Natural killer cell treated with Interleukin-12 subunit alpha and Interleukin-12 subunit beta and Interleukin-15 and Interleukin-18, amount 100 ng/mL, for 72 hours (primary cell): ENCODE data around the gene BMP7. TPM values are rescaled to one million over a fixed set of nuclear protein-coding genes. Genes with fewer than 3 reads are reported as not detected.

Source experiments
- ATAC-seq, 2 donors: fragments of 150-1000 bp; cut with Tn5 transposase in 1 of 2; sonication (Bioruptor Pico), chemical (Tn5 transposase) in 1 of 2; 2 replicates each; pipeline ENCODE4 v1.10.0; 2021
- DNase-seq: peaks from one replicate; pipeline ENCODE4 v3.0.0; 2022; ENCODE audit warnings: low spot score
- H3K27ac Mint-ChIP-seq, 2 donors: 1 replicate in 1 of 2; 2 replicates in 1 of 2; pipeline ENCODE4 v1.8.0; 2022; ENCODE audit warnings: mixed read lengths in 2 of 2, mild to moderate bottlenecking in 1 of 2, moderate library complexity in 1 of 2
- H3K27me3 Mint-ChIP-seq, 2 donors: 1 replicate in 1 of 2; 2 replicates in 1 of 2; pipeline ENCODE4 v1.8.0; 2022; ENCODE audit warnings: mixed read lengths in 2 of 2
- H3K36me3 Mint-ChIP-seq: one replicate; pipeline ENCODE4 v1.8.0; 2022; ENCODE audit warnings: mixed read lengths
- H3K4me1 Mint-ChIP-seq, 2 donors: 1 replicate in 1 of 2; 2 replicates in 1 of 2; pipeline ENCODE4 v1.8.0; 2022; ENCODE audit warnings: low read depth in 2 of 2, mixed read lengths in 2 of 2, mild to moderate bottlenecking in 1 of 2
- H3K4me3 Mint-ChIP-seq: one replicate; pipeline ENCODE4 v1.8.0; 2022; ENCODE audit warnings: mixed read lengths
- H3K9me3 Mint-ChIP-seq: 2 replicates; pipeline ENCODE4 v1.8.0; 2022; ENCODE audit warnings: mixed read lengths
- total RNA-seq, 2 donors: library from RNA; stranded (reverse); gene quantifications; one replicate each; pipeline ENCODE4 v1.2.3, GENCODE V29; 2022

The BMP7 gene
- total RNA-seq, 2 donors from 2014 or later = not detected

- H3K27me3 Mint-ChIP-seq = peaks cover 13 to 17% of the 10 kb centered on the region in 2 donors
Measured at GRCh38 chr20:57156011-57156729, 110.3 kb downstream of the BMP7 start.

DNA sequence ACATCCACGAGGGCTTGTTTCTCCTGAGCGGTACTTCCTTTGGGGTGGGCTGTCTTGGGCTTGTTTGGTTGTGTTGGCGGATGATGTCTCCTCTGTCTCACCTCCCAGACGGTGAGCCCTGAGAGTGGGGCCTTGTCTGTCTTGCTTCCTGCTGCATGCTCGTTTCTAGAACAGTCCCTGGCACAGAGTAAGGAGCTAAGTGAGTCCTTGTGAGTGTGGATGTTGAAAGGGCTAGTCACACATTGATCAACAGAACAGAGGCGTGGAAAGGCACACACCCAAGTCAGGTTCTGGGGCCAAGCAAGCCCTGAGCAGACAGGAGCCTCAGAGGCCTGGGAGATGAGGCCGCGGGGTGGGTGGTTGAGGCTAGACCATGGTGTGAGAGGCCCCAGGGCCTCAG, 111.0 kb downstream of the BMP7 start:
- Mint-ChIP-seq H3K9me3 (no peaks in the 10 kb centered on the region), H3K4me3 (no peak overlapping the region), H3K27me3 (peaks cover 17 to 20% of the 10 kb centered on the region in 2 donors), H3K4me1 (no peaks in the 10 kb centered on the region), H3K36me3 (no peaks in the 10 kb centered on the region), H3K27ac (no peak overlapping the region)
- no peak for ATAC-seq
- no peak for DNase-seq

More at GRCh38 chr20:57156011-57156729, 110.3 kb downstream of the BMP7 start:
- DNase-seq = no peak
- Mint-ChIP-seq H3K4me3 (no peak overlapping the region), H3K36me3 (no peaks in the 10 kb centered on the region), H3K27ac (no peak overlapping the region), H3K9me3 (no peaks in the 10 kb centered on the region), H3K4me1 (no peaks in the 10 kb centered on the region)
- ATAC-seq = no peak

DNA sequence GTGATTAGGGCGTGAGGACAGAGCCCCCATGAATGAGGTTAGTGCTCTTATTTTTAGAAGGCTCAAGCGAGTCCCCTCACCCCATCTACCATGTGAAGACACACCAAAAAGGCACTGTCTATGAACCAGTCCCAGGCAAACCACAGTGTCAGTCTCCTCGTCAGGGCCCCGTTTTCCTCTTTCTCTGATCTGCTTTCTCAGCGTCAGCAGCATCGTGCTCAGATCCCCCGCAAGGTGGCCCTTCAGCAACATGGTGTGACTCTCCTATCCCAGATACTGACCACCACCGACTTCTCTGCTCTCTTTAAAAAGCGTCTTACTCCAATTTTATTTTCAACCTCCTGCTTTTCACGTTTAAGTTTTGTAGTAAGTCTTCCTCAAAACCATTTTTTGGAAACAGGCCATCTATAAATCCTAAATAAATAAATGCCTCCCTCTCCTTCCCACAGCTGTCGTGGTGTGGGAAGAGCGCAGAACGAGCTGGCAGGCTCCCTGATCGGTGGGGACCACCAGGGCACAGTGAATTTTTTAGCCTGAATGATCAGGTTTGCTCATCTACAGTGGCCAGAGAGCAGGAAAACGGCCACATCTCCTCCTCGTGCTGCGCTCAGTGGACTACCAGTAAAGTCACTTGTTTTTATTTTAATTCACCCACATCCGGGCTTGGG, 113.1 kb downstream of the BMP7 start:
- Mint-ChIP-seq H3K4me3 (no peak overlapping the region), H3K9me3 (no peaks in the 10 kb centered on the region), H3K27ac (no peak overlapping the region), H3K4me1 (no peaks in the 10 kb centered on the region), H3K36me3 (no peaks in the 10 kb centered on the region), H3K27me3 (peaks cover 18 to 28% of the 10 kb centered on the region in 2 donors)
- ATAC-seq (no peak), DNase-seq (no peak)

DNA sequence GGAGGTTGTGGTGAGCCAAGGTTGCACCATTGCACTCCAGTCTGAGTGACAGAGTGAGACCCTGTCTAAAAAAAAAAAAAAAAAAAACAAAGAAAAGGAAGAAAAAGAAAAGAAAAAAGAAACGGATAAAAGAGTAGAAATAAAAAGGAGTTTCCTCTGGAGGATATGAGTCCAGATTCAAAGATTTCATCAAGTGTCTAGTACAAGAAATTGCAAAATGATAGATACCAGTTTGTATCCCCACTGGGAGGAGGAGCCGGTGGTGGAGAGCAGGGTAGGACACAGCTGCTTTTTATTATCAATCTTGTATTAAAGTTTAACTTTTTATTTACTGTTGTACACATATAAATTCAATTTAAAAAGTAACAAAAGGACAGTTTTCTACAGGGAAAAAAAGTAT, 113.9 kb downstream of the BMP7 start:
- Mint-ChIP-seq H3K4me1 (peaks cover 0 to under 1% of the 10 kb centered on the region in 2 donors), H3K4me3 (no peak overlapping the region), H3K9me3 (no peaks in the 10 kb centered on the region), H3K36me3 (no peaks in the 10 kb centered on the region), H3K27me3 (peaks cover 18 to 28% of the 10 kb centered on the region in 2 donors), H3K27ac (no peak overlapping the region)
- ATAC-seq (no peak), DNase-seq (no peak)

DNA sequence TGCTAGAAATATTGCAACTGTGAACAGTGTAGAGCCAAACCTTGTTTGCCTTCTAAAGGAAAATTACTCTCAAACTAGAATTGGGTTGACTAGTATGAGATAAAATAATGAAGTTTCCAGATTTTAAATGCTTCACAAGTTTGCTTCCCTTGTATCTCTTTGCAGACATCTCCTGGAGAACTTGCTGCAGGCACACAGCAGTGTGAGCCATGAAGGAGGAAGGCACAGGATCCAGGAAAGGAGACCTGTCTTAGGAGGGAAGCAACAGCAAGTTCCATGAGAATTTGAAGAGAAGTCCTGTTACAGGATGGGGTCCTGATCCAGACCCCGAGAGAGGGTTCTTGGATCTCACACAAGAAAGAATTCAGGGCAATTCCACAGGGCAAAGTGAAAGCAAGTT, 115.9 kb downstream of the BMP7 start:
- no peaks in the 10 kb centered on the region for H3K9me3 Mint-ChIP-seq
- H3K4me1 Mint-ChIP-seq = peaks cover 0 to 6% of the 10 kb centered on the region in 2 donors
- no peaks in the 10 kb centered on the region for H3K36me3 Mint-ChIP-seq
- no peak for DNase-seq
- no peak for ATAC-seq
- H3K4me3 Mint-ChIP-seq = no peak overlapping the region
- H3K27ac Mint-ChIP-seq = no peak overlapping the region
- H3K27me3 Mint-ChIP-seq = peaks cover 19 to 46% of the 10 kb centered on the region in 2 donors

- Mint-ChIP-seq H3K4me1 (peaks cover 0 to 6% of the 10 kb centered on the region in 2 donors), H3K36me3 (no peaks in the 10 kb centered on the region), H3K27ac (no peak overlapping the region), H3K4me3 (no peak overlapping the region), H3K27me3 (peaks cover 13 to 46% of the 10 kb centered on the region in 2 donors), H3K9me3 (no peaks in the 10 kb centered on the region)
- DNase-seq = no peak
- no peak for ATAC-seq
Measured at GRCh38 chr20:57148263-57148662, 118.2 kb downstream of the BMP7 start.

GRCh38 chr20:57147185-57147584, 119.3 kb downstream of the BMP7 start:
- no peak overlapping the region for H3K27ac Mint-ChIP-seq

GRCh38 chr20:57146155-57146554, 120.3 kb downstream of the BMP7 start:
- no peaks in the 10 kb centered on the region for H3K9me3 Mint-ChIP-seq
- ATAC-seq = no peak
- no peak for DNase-seq
- H3K4me1 Mint-ChIP-seq = peaks cover 0 to 6% of the 10 kb centered on the region in 2 donors
- peaks cover 12 to 40% of the 10 kb centered on the region in 2 donors for H3K27me3 Mint-ChIP-seq
- no peaks in the 10 kb centered on the region for H3K36me3 Mint-ChIP-seq
- H3K27ac Mint-ChIP-seq = no peak overlapping the region
- H3K4me3 Mint-ChIP-seq = no peak overlapping the region

More at GRCh38 chr20:57147185-57147584, 119.3 kb downstream of the BMP7 start:
- Mint-ChIP-seq H3K36me3 (no peaks in the 10 kb centered on the region), H3K27me3 (peaks cover 12 to 46% of the 10 kb centered on the region in 2 donors), H3K4me1 (peaks cover 0 to 6% of the 10 kb centered on the region in 2 donors), H3K9me3 (no peaks in the 10 kb centered on the region), H3K4me3 (peak overlapping the region; percentile 31)
- ATAC-seq = no peak
- no peak for DNase-seq

- no peak overlapping the region for H3K4me3 Mint-ChIP-seq
- H3K27ac Mint-ChIP-seq = no peak overlapping the region
- DNase-seq = no peak
- no peaks in the 10 kb centered on the region for H3K9me3 Mint-ChIP-seq
- no peaks in the 10 kb centered on the region for H3K36me3 Mint-ChIP-seq
- no peak for ATAC-seq
- H3K27me3 Mint-ChIP-seq = peaks cover 12 to 31% of the 10 kb centered on the region in 2 donors
- peaks cover 0 to 6% of the 10 kb centered on the region in 2 donors for H3K4me1 Mint-ChIP-seq
Measured at GRCh38 chr20:57145089-57145631, 121.3 kb downstream of the BMP7 start.

DNA sequence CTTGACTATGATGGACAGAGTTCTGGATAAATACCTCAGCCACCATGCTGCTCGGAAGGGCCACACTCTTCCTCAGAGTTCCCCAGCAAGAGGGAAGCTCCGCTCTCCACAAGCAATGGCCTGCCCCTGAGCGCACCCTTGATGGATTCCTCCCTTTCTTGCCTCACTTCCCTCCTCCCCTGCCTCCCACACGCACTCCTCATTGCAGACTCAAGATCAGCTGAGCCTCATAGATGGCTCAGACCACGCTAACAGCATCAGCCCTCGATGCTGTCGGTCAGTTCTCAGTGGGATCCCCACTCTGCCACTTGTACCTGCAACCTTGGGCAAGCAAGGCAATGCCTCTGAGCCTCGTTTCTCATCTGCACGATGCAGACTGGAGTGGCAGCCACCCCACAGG, 123.3 kb downstream of the BMP7 start:
- Mint-ChIP-seq H3K9me3 (no peaks in the 10 kb centered on the region), H3K27me3 (peaks cover 7 to 25% of the 10 kb centered on the region in 2 donors), H3K27ac (no peak overlapping the region), H3K36me3 (no peaks in the 10 kb centered on the region), H3K4me1 (peaks cover 0 to 6% of the 10 kb centered on the region in 2 donors), H3K4me3 (no peak overlapping the region)
- DNase-seq (no peak), ATAC-seq (no peak)

DNA sequence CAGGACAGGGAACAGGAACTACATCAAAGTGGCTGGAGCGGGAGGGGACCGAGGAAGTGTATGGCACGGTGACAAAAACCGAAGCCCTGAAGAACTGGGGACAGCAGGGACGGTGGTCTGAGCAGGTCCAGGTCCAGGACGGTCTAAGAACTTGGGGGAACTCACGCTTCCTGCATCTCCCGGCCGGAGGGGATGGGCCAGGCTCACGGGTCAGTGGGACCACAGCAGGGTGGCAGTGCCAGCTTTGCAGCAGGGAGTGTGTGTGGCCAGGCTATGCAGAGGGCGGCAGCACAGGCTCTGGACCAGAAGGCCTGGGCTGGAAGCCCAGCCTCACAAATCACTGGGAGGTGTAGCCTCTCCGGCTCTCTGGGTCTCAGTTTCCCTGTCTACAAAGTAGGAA, 123.8 kb downstream of the BMP7 start:
- peaks cover 7 to 25% of the 10 kb centered on the region in 2 donors for H3K27me3 Mint-ChIP-seq
- H3K36me3 Mint-ChIP-seq = no peaks in the 10 kb centered on the region
- H3K4me1 Mint-ChIP-seq = peaks cover 0 to 6% of the 10 kb centered on the region in 2 donors
- ATAC-seq (peak in 1 of 2 donors; percentile 13), DNase-seq (no peak)
- no peaks in the 10 kb centered on the region for H3K9me3 Mint-ChIP-seq
- no peak overlapping the region for H3K27ac Mint-ChIP-seq
- no peak overlapping the region for H3K4me3 Mint-ChIP-seq

DNA sequence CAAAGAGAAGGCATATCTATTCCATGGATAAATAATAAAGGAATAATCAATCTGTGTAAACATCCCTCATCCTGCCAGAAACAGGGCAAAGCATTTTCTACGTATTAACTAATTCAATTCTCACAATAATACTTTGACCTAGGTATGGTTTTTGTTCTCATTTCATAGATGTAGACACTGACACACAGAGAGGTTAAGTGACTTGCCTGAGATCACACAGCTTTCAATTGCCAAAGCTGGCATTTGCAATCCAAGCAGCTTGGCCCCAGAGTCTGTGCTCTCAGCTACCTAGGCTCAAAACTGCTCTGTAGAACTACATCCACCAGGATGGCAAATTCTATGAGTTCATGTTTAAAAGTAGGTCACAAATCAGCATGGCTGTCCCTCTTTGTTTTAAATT, 124.9 kb downstream of the BMP7 start:
- no peak for DNase-seq
- H3K9me3 Mint-ChIP-seq = no peaks in the 10 kb centered on the region
- H3K4me1 Mint-ChIP-seq = no peaks in the 10 kb centered on the region
- ATAC-seq = no peak
- H3K27me3 Mint-ChIP-seq = peaks cover 5 to 15% of the 10 kb centered on the region in 2 donors
- no peaks in the 10 kb centered on the region for H3K36me3 Mint-ChIP-seq
- H3K4me3 Mint-ChIP-seq = no peak overlapping the region
- no peak overlapping the region for H3K27ac Mint-ChIP-seq

DNA sequence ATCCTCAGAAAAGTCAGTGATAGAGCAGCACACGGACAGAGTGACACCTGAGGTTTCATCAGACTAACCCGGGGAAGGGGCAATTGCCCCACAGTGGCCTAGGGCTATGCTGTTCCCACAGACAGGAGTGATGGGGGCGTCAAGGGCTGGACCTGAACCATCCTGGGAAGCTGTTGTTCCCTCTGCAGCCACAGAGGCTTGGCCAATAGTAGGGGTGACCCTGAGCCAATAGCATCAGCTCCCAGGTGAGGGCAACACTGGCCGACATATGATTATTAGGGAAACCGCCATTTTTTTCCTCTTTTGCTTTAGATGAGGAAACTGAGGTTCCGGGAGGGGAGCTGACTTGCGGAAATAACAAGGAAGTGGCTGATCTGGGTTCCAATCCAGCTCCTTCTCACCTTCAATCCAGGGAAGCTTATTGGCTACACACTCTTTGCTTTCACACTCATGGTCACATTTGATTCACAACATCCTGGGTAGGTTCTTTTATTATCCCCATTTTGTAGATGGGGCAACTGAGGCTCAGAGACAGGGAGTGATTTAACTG, 126.0 kb downstream of the BMP7 start:
- Mint-ChIP-seq H3K27me3 (peaks cover 0 to 6% of the 10 kb centered on the region in 2 donors), H3K36me3 (no peaks in the 10 kb centered on the region), H3K9me3 (no peaks in the 10 kb centered on the region), H3K27ac (no peak overlapping the region), H3K4me3 (no peak overlapping the region), H3K4me1 (no peaks in the 10 kb centered on the region)
- DNase-seq (no peak), ATAC-seq (no peak)
